DMS53 (cell line): ENCODE data around the gene SIDT2.
"Not testable (repeated sequence)": the region's sequence is repeated elsewhere in the genome, so short reads cannot be mapped to it uniquely, and the experiment has no call there.

Experiments
- DNase-seq: peaks from one replicate; lab custom pipeline; 2025; lab: John Stamatoyannopoulos, UW

The SIDT2 gene

DNA sequence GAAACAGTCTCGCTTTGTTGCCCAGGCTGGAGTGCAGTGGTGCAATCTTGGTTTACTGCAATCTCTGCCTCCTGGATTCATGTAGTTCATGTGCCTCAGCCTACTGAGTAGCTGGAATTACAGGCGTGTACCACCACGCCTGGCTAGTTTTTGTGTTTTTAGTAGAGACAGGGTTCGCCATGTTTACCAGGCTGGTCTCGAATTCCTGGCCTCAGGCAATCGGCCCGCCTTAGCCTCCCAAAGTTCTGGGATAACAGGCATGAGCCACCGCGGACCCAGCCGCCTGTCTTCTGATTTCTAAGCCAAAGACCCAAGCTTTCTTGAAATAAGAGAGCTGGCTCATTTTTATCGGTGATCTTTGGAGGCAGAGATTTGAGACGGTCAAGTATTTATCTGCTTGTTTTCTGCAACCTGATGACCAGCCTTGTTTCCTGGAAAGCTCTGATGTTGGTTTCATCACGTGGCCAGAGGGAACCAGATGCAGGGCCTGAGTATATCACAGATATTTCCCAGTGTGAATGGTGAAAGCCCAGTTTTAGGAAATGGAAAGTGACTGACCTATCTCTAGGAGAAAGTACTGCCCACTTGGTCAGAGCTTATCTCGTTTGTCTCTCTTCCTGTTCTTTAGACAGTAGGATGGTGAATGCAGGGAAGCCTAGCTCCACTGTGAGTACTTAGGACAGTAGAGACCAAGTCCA lies 5.7 kb upstream of the SIDT2 start:
- no peak for DNase-seq

DNA sequence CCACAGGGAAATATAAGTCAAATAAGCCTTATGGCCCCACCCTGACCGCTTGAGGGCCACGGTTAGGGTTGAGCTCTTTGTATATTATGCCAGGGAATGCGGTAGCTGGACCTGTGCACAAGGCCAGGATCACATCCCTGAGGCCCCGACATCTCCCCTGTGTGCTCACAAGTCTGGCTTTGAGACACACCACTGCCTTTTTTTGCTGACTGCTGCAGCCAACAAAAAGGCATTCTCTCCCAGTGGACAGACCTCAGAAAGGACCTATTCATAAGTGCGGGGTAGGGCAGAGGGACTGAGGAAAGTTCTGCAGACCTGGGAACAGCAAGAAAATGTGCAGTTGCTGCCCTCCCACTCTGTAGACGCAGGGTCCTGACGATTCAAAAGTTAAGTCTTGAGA lies 3.4 kb upstream of the SIDT2 start:
- DNase-seq = peak; percentile 19

DNA sequence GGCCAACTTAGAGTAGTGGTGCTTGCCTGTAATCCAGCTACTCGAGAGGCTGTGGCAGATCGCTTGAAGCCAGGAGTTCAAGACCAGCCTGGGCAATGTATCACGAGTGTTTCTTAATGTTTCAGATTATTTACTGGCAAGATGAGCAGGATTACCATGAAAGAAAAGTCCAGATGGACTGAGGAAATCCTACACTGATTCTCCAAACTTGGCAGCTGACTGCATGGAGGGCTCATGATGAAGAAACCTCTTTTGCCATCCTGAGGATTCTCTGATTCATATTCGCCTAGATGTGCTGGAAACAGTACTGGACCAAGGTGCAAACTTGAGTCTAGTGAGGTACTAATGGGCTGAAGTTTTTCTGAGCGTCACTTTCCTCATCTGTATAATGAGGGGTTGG lies 2.8 kb upstream of the SIDT2 start:
- no peak for DNase-seq

DNA sequence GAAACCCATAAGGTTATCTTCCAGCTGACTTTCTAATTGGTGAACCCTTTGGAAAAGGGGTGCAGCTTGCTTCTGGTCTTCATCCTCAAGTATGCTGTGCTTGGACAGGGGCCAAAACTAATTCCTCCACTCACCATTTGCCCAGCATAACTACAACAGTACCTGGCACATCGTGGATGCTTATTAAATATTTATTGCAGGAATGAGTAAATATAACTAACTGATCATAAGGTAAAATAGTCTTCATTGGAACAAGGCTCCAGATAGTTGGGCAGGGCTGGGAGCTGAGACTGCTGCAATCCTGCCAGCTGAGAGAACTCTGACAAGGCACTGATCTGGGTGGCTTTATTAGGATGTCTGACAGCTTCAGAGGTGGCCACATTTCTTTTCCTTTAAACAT lies 2.4 kb upstream of the SIDT2 start:
- DNase-seq = no peak

DNA sequence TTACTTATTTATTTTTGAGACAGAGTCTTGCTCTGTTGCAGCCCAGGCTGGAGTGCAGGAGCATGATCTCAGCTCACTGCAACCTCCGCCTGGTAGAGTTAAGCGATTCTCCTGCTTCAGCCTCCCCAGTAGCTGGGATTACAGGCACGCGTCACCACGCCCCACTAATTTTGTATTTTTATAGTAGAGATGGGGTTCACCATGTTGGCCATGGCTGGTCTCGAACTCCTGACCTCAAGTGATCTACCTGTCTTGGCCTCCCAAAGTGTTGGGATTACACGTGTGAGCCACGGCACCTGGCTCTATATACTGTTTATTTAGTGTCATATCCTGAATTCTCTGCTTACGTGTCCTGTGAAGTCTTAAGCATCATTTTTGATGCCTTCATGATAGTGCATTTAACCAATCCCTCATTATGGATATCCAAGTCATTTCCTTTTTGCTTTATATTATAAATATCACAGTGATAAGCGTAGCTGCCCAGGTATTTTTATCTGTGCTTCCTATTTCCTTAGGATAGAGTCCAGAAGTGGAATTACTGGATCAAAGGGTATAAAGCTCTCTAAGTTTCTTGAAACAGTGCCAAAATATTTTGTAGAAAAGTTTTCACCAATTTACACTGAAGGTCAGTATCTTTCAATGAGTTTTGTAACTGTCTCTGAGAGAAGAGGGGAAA lies 871 bp upstream of the SIDT2 start:
- DNase-seq = peak; percentile 64

DNA sequence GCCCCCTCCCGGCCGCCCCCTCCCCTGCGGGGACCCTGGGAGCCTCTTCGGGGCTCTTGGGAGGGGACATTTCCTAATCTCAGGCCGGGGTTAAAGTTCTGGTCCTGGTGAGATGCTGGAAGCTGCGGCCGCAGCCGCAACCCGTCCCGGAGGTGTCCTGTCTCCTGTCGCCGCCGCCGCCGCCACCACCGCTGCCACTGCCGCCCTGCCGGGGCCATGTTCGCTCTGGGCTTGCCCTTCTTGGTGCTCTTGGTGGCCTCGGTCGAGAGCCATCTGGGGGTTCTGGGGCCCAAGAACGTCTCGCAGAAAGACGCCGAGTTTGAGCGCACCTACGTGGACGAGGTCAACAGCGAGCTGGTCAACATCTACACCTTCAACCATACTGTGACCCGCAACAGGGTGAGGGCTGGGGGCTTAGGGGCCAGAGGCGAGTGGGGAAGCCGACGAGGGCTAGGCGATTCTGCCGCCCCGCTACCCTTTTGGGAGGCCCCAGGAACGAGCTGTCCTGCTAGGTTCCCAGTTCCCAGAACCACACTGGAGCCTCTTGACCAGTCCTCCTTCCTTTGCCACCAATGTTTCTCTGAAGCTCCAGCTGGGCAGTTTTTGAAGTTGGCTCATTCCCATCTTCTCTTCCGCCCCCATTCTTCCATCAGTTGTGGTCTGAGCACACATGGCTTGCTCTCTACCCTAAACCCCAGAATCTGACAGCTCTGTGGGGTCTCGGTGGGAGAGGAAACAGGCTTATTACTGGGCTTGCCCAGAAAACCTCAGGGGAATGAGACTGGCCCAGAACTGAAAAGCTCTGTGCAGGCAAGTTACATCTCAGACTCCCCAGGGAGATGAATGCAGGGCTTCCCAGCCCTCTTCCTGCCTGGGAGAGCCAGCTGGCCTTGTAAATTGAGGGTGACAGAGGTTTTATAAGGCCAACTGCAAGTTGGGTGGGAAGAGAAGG lies 781 bp downstream of the SIDT2 start:
- DNase-seq = peak; percentile 68

DNA sequence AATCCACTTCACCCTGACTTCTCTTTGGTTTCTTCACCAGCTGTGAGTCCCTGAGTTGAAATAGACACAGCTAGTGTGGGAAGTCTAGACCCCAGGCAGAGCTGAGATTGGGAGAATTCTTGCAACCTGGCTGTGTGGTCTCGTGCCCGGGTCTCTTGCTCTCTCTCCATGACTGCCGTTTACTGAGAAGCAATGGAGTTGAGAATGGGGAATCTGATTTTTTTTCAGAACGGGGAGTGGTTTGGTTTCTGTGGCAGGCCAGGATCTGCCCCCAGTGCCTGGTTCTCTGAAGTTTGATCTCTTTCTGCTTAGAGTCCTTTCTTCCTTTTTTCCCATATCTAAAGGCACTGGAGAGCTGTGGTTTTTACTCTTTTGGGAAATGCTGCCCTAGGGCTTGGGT lies 1.5 kb downstream of the SIDT2 start:
- DNase-seq = no peak

DNA sequence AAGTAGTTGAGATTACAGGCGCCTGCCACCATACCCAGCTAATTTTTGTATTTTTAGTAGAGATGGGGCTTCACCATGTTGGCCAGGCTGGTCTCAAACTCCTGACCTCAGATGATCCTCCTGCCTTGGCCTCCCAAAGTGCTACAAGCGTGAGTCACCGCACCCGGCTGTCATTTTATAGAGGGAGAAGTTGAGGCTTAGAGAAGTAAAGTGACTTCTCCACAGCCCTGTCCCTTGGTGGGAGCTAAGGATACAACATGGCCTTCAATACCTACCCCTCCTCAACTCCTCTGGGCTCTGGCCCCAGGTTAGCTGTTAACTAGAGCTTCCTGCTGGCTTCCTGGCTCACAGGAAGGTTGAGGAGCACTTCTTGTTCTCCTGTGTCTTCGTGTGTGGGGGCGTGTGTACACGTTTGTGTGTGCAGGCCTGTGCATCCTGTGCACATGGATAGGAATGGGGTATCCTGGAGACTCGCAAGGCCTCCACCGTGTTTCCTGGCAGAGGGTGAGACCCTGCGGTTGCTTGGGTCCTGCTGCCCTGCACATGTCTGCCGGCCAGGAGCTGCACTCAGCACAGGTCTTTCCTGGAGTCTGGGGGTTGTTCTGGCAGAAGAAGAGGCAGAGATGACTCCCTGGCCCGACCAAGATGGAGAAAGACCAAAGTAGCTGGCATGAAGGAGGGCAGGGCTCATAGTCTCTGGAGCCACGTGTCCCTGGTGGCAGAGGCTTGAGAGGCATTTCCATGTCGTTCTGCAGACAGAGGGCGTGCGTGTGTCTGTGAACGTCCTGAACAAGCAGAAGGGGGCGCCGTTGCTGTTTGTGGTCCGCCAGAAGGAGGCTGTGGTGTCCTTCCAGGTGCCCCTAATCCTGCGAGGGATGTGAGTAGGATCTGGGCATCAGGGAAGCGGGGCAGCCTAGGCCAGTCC lies 2.4 kb downstream of the SIDT2 start:
- DNase-seq = peak; percentile 89

DNA sequence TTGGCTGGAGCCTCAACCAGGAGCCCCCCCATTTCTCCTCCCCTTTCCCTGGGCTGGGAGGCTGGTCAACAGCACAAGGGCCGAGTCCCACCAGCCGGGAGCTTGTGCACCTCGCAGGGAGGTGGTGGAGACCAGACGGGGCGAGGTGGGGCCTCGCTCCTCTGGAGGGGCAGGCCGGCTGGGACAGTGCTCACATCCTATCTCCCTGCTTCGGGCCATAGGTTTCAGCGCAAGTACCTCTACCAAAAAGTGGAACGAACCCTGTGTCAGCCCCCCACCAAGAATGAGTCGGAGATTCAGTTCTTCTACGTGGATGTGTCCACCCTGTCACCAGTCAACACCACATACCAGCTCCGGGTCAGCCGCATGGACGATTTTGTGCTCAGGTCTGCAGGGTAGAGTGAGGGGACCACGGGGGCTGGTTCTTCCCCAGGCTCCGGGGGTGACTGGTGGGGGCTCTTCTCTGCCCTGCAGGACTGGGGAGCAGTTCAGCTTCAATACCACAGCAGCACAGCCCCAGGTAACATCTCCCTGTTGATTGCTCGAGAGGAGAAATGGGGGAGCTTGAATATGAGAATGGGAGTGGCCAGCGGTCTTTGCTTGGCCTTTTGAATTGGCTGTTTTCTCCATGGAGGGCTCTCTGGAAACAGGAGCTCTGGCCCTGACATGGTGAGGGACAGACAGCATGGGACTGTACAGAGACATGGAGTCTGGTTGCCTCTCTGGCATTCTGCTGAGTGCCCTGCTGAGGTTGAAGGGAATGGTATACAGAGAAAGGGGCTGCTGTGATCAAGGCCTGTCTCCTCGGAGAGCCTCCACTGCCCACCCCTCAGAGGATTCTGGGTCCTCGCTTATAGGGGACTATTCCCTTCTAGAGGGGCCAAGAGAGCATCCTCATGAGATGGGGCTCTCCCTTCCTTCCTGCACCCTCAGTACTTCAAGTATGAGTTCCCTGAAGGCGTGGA lies 3.3 kb downstream of the SIDT2 start:
- no peak for DNase-seq

DNA sequence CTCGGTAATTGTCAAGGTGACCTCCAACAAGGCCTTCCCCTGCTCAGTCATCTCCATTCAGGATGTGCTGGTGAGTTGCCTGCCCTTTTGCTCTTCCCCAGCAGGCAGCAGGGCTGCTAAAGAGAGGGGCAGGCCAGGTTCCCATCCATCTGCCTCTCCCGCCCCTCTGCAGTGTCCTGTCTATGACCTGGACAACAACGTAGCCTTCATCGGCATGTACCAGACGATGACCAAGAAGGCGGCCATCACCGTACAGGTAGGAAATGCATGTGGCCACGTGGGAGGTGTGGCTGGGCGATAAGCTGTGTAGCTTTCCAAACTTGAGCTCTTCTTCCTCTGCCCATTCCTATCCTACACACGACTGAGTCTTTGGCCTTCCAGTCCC lies 4.0 kb downstream of the SIDT2 start:
- DNase-seq = no peak

DNA sequence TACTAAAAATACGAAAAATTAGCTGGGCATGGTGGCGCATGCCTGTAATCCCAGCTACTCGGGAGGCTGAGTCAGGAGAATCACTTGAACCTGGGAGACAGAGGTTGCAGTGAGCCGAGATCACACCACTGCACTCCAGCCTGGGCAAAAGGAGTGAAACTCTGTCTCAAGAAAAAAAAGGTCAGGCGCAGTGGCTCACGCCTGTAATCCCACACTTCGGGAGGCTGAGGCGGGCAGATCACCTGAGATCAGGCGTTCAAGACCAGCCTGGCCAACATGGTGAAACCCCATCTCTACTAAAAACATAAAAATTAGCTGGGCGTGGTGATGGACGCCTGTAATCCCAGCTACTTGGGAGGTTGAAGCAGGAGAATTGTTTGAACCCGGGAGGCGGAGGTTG lies 4.6 kb downstream of the SIDT2 start:
- not testable (repeated sequence) for DNase-seq

DNA sequence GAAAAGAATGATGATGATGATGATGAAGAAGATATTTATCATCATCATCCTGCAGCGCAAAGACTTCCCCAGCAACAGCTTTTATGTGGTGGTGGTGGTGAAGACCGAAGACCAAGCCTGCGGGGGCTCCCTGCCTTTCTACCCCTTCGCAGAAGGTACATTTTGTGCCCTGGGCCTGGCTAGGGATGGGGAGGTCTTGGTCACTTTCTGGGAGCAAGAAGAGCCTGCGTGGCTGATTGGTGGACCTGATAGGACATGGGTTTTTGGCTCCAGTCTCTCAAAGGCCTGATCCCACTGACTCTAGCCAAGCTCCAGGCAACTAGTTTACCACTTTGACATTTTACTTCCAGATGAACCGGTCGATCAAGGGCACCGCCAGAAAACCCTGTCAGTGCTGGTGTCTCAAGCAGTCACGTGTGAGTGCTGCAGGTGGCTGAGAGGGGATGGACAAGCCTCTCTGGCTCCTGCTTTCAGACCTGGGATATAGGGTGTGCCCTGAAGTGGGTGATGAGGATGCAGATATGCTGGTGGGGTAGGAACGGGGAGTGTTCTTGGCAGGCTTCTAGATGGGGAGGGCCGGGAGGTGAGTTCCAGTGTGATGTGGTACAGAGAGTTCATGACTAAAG lies 5.3 kb downstream of the SIDT2 start:
- DNase-seq = peak; percentile 96

DNA sequence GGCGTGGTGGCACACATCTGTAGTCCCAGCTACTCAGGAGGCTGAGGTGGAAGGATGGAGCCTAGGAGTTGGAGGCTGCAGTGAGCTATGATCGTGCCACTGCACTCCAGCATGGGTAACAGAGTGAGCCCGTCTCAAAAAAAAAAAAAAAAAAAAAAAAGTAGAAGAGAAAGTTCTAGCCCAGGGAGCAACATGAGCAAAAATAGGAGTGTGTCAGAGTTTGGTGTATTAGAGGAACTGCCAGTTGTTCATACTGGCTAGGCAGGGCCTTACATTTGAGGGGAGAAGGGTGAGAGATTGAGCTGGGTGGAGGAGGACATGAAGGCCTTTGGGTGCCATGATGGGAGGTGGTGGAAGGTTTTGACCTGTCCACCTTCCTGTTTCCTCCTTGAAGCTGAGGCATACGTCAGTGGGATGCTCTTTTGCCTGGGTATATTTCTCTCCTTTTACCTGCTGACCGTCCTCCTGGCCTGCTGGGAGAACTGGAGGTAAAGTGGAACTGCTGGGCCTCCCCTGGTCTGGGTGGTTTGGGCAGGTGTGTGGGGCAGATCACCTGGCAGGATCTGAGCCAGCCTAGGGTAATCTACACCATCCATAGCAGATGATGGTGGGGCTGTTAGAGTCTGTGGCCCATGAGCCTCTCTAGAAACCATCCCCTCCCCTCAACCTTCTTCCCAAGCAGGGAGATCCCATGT lies 7.3 kb downstream of the SIDT2 start:
- DNase-seq = peak; percentile 49

DNA sequence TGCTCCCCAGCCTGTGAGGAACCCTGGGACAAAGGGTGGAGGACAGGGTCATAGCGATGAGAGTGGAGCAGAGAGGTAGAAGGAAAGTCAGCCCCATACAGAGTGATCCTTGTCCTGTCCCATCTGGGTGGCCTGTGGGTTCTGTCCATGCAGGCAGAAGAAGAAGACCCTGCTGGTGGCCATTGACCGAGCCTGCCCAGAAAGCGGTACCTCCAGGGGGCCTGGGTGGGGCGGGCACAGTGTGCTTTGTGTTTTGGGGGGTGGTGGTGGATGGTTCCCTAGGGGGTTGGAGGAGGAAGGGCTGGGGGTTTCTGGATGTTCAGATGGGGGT lies 7.9 kb downstream of the SIDT2 start:
- no peak for DNase-seq

DNA sequence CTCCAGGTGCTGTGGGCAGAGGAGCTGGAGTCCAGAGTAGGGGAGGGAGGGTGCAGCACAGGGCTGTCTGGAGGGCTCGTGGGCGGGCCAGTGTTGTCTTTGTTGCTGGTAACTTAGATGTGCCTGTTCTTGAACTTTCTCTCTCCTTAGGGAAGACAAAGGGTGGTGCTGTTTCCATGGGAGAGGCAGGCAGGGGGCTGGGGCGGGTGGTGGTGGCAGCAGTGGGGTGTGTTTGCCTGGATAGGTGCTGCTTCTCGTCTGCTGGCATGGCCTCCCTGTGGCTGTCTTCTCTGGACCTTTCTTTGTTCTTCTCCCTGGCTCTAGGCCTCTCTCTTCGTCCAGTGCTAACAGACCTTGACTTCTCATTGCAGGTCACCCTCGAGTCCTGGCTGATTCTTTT lies 8.5 kb downstream of the SIDT2 start:
- no peak for DNase-seq

DNA sequence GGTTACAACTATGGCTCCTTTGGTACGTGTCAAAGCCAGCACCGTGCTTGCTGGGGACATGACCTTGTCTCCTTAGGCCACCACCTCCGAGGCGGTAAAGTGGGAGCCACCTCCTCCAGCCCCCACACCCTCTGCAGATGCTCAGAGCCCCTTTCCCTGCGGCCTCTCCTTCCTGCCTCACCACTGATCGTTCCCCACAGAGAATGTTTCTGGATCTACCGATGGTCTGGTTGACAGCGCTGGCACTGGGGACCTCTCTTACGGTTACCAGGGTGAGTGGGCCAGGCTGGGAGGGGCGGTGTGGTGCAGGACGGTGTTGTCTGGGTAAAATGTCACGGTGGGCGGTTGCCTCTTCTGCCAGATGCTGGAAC lies 8.9 kb downstream of the SIDT2 start:
- no peak for DNase-seq

DNA sequence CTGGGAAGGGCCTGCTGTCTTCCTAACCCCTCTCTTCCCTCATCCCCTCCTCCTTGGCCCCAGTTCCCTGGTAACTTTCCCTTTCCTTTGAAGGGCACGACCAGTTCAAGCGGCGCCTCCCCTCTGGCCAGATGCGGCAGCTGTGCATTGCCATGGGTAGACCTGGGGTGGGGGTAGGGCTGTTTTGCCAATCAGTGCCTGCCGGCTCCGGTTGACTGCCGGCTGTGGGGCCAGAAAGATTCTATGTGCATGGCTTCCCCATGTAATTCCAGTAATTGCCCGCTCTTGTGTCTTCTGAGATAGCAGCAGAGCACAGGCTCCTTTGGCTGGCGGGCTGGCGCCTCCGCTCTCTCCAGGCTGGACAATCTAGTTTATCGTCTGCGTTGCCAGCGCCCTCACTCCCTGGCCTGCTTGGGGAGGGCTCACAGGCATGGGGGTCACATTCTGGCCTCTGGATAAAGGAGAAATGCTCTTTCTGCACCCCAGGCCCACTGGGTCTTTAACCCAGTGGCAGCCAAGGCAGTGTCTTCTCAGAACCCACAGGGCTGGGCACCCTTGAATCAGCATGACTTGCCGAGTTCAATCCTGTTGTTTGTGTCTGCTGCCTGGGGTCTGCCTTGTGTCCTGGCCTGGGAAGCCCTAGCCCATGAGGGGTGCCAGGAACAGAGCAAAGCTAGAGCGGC lies 9.4 kb downstream of the SIDT2 start:
- no peak for DNase-seq

DNA sequence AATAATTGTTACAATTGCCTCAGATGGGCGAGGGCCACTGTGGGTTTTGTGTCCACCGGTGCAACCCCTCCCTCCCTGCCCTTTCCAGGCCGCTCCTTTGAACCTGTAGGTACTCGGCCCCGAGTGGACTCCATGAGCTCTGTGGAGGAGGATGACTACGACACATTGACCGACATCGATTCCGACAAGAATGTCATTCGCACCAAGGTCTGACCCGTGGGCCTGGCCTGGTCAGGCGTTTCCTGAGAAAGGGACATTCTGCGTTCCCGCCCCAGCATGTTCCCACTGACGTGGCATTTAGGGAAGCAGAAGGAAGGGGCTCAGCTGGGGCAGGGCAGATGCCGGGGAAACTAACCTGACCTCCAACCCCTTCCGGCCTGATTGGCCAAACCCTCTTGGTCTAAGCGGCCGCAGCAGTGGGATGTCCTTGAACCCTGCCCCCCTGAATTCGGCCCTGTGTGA lies 10.1 kb downstream of the SIDT2 start:
- DNase-seq = no peak
